Cardiac muscle cell (in vitro differentiated cells and primary cell): ENCODE data around the gene LRCOL1. TPM values are rescaled to one million over a fixed set of nuclear protein-coding genes. Genes with fewer than 3 reads are reported as not detected.
A peak's percentile ranks its signal among the peaks of the same experiment; 100 is the strongest.
"Not testable (repeated sequence)": the region's sequence is repeated elsewhere in the genome, so short reads cannot be mapped to it uniquely, and the experiment has no call there.

Experiments used
- DNase-seq, 2 donors: peaks; one replicate each; pipeline versions ENCODE4 v3.0.0 to v3.0.0-alpha.2; 2010 to 2017; ENCODE audit warnings: low read depth in 1 of 2, low spot score in 1 of 2
- H3K27ac ChIP-seq: fragments of 200-600 bp; sonication (generic); 2 replicates; pipeline ENCODE4 v1.5.1; 2016
- H3K27me3 ChIP-seq: fragments of 200-600 bp; sonication (generic); 2 replicates; pipeline ENCODE4 v1.6.0; 2016; ENCODE audit warnings: control low read depth
- H3K36me3 ChIP-seq: fragments of 200-600 bp; sonication (generic); 2 replicates; pipeline ENCODE4 v1.5.1; 2016; ENCODE audit warnings: control low read depth
- H3K4me1 ChIP-seq: fragments of 200-600 bp; sonication (generic); 2 replicates; pipeline ENCODE4 v1.8.1; 2017; ENCODE audit warnings: low read depth, mild to moderate bottlenecking, mixed run types
- H3K4me3 ChIP-seq: fragments of 200-600 bp; sonication (generic); 2 replicates; pipeline ENCODE4 v1.5.1; 2016; ENCODE audit warnings: mild to moderate bottlenecking
- H3K9me3 ChIP-seq: fragments of 200-600 bp; sonication (generic); 2 replicates; pipeline ENCODE4 v1.5.1; 2017; ENCODE audit warnings: low read depth, mild to moderate bottlenecking, control low read depth
- polyA plus RNA-seq: library from polyadenylated mRNA; unstranded; fragments of >200 nt; fragmentation: Nextera tagmentation; extraction: Ambion mirVana; gene quantifications from 2 replicates; pipeline ENCODE4 v1.2.1, GENCODE V29; 2016
- total RNA-seq: library from RNA; depleted of rRNA; stranded (reverse); fragments of >200 nt; gene quantifications from 2 replicates; pipeline ENCODE4 v1.2.3, GENCODE V29; 2016
- TF ChIP-seq, protein P1 (sequence below): IDR thresholded peaks from 2 replicates; pipeline ENCODE4 v1.5.1; 2012; ENCODE audit warnings: low read depth, mild to moderate bottlenecking, low read length

Gene LRCOL1
- total and polyA plus RNA-seq, 2 experiments from 2014 or later, result not detected

DNA sequence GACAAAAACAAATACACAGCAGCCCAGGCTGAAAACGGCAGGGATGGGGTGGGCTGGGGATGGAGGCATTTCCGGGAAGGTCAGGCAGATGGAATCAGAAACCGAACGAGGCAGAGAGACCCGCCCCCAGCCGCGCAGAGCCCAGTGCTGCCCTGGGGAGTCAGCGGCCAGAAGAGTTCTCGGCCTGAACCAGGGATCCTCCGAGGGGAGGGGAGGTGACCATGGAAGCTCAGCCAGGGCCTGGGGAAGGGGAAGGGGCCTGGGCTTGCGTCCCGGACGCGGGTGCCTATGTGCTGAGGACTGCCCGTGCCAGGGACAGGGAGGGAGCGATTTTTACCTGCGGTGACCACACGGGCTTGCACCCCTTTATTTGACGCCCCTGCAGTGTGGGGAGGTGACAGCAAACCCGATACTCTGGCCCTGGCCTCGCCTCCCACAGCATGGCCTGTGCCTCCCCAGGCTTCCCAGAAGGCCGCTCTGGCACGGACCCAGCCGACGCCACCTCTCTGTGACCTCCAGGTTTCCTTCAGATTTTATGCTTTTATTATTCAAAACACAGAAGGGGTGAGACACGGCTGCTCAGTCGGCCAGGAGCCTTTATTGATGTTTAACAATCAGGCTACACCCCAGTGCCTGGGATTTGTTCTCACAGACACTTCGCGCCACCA, 7.7 kb downstream of the LRCOL1 start:
- no peaks in the 10 kb centered on the region for H3K36me3 ChIP-seq
- TF ChIP-seq, protein P1, sequence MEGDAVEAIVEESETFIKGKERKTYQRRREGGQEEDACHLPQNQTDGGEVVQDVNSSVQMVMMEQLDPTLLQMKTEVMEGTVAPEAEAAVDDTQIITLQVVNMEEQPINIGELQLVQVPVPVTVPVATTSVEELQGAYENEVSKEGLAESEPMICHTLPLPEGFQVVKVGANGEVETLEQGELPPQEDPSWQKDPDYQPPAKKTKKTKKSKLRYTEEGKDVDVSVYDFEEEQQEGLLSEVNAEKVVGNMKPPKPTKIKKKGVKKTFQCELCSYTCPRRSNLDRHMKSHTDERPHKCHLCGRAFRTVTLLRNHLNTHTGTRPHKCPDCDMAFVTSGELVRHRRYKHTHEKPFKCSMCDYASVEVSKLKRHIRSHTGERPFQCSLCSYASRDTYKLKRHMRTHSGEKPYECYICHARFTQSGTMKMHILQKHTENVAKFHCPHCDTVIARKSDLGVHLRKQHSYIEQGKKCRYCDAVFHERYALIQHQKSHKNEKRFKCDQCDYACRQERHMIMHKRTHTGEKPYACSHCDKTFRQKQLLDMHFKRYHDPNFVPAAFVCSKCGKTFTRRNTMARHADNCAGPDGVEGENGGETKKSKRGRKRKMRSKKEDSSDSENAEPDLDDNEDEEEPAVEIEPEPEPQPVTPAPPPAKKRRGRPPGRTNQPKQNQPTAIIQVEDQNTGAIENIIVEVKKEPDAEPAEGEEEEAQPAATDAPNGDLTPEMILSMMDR, result no peak
- H3K4me3 ChIP-seq, result no peak overlapping the region
- peaks cover 47% of the 10 kb centered on the region for H3K27me3 ChIP-seq
- no peaks in the 10 kb centered on the region for H3K4me1 ChIP-seq
- H3K9me3 ChIP-seq, result no peaks in the 10 kb centered on the region
- DNase-seq, result peak in 1 of 2 donors; percentile 16
- no peak overlapping the region for H3K27ac ChIP-seq

DNA sequence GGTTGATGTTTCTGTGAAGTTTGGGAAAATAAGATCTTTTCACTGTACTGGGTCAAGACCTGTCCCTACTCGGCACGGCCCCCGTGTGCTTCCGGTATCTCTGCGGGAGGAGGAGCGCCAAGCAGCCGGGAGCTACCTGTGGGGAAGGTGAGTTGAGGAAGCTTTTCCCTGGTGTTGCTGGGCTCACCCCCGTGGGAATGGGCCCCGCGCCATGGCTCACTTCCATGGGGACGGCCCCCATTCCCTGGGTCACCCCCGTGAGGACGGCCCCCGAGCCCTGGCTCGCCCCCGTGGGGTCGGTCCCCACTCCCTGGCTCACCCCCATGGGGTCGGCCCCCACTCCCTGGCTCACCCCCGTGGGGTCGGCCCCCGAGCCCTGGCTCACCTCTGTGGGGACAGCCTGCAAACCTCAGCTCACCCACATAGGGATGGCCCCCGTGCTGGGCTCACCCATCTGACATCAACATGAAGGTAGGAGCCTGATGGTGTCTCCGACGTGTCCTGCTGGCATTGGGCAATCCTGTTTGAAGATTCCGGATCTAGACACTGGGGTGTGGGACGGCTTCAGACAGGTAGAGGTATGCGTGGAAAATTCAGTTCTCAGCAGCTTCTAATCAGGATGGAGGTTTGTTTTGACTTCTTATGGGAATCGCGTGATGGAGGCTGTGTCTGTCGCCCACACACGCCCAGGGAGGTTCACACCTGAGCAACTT, 9.1 kb downstream of the LRCOL1 start:
- no peak for DNase-seq
- Histone ChIP-seq H3K9me3 (no peaks in the 10 kb centered on the region), H3K27ac (no peak overlapping the region), H3K27me3 (peaks cover 35% of the 10 kb centered on the region), H3K36me3 (no peaks in the 10 kb centered on the region), H3K4me3 (no peak overlapping the region), H3K4me1 (no peaks in the 10 kb centered on the region)
- TF ChIP-seq, protein P1, result no peak

DNA sequence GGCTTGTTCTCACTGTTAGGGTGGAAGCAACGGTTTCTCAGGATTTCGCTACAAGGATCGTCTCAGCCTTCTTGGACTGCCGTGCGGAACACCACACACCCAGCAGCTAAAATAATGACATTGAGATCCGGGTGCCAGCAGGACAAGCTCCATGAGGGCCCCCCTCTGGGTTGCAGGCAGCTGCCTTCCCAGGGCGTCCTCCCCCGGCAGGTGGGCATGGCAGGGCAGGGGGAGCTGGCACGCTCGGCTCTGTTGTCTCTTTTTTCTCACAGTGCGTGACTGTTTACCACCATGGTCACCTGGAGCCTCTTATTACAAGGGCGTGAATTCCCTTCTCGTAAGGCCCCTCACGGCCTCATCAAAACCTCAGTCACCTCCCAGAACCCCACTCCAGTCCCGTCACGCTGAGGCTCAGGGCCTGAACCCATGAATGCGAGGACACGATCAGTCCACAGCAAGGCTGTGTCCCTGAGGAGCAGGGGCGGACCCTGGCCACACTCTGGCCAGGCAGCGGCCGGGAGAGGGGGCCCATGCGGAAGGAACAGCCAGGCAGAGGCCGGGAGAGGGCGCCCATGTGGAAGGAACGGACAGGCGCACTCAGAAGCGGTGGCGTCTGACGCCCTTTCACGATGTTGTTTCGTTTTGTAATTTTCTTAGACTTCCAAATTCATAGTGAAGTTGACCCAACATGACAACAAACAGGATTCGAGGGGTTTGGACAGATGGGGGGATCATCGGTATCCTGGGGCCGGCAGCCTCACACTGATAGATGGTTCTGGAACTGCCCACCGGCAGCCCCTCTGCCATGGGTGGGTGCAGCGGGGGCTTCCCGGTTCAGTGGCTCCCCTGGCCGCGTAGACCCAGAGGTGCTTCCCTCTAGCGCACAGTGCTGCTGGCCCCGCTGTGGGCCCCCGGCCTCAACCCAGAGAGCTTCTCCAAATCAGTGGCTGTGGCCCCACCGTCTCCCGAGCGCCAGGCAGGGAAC, 10.0 kb downstream of the LRCOL1 start:
- Histone ChIP-seq H3K4me3 (no peak overlapping the region), H3K4me1 (no peaks in the 10 kb centered on the region), H3K36me3 (no peaks in the 10 kb centered on the region), H3K9me3 (no peaks in the 10 kb centered on the region), H3K27ac (no peak overlapping the region), H3K27me3 (peaks cover 28% of the 10 kb centered on the region)
- DNase-seq, result peak; percentile 79 to 84
- TF ChIP-seq, protein P1, result peak; percentile 79

DNA sequence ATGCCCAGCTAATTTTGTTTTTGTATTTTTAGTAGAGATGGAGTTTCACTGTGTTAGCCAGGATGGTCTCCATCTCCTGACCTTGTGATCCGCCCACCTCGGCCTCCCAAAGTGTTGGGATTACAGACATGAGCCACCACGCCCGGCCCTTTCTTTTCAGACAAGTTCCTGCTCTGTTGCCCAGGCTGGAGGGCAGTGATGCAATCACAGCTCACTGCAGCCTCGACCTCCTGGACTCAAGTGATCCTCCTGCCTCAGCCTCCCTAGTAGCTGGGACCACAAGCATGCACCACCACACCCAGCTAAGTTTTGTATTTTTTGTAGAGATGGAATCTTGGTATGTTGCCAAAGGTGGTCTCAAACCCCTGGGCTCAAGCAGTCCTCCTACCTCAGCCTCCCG, 10.9 kb downstream of the LRCOL1 start:
- not testable (repeated sequence) for H3K27ac ChIP-seq, H3K9me3 ChIP-seq, H3K4me1 ChIP-seq, H3K4me3 ChIP-seq, DNase-seq, H3K36me3 ChIP-seq
- H3K27me3 ChIP-seq, result peaks cover 31% of the 10 kb centered on the region

DNA sequence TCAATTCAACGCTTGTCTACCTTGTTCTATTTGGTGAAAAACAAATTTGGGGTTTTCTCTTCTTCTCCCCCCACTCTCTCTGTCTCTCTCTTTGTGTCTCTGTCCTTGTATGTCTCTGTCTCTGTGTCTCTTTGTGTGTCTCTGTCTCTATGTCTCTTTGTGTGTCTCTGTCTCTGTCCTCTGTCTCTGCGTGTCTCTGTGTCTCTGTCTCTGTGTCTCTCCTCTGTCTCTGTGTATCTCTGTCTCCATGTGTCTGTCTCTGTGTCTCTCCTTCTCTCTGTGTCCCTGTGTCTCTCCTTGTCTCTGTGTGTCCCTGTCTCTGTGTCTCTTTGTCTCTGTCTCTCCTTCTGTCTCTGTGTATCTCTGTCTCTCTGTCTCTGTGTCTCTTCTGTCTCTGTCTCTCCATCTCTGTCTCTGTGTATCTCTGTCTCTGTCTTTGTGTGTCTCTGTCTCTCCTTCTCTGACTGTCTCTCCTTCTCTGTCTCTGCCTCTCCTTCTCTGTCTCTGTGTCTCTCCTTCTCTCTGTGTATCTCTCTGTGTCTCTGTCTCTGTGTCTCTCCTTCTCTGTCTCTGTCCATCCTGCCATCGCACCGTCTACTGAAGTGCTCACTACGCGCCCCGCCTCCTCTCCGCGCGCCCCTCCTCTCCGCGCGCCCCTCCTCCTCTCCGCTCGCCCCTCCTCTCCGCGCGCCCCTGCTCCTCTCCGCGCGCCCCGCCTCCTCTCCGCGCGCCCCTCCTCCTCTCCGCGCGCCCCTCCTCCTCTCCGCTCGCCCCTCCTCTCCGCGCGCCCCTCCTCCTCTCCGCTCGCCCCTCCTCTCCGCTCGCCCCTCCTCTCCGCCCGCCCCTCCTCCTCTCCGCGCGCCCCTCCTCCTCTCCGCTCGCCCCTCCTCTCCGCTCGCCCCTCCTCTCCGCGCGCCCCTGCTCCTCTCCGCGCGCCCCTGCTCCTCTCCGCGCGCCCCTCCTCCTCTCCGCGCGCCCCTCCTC, 12.8 kb downstream of the LRCOL1 start:
- Histone ChIP-seq H3K4me3 (peak overlapping the region; percentile 43), H3K27me3 (peaks cover 32% of the 10 kb centered on the region), H3K4me1 (no peaks in the 10 kb centered on the region), H3K36me3 (no peaks in the 10 kb centered on the region), H3K27ac (no peak overlapping the region), H3K9me3 (no peaks in the 10 kb centered on the region)
- TF ChIP-seq, protein P1, result no peak
- peak; percentile 72 to 87 for DNase-seq
